HG02642 (cell line): ENCODE data around the gene PPFIA4.

Experiments
- ATAC-seq: cut with Tn5 transposase; IDR thresholded peaks from one replicate; pipeline ENCODE4 v1.9.1; 2021; ENCODE audit warnings: mild to moderate bottlenecking; ENCODE audit not compliant: unreplicated experiment, poor library complexity

Gene PPFIA4

DNA sequence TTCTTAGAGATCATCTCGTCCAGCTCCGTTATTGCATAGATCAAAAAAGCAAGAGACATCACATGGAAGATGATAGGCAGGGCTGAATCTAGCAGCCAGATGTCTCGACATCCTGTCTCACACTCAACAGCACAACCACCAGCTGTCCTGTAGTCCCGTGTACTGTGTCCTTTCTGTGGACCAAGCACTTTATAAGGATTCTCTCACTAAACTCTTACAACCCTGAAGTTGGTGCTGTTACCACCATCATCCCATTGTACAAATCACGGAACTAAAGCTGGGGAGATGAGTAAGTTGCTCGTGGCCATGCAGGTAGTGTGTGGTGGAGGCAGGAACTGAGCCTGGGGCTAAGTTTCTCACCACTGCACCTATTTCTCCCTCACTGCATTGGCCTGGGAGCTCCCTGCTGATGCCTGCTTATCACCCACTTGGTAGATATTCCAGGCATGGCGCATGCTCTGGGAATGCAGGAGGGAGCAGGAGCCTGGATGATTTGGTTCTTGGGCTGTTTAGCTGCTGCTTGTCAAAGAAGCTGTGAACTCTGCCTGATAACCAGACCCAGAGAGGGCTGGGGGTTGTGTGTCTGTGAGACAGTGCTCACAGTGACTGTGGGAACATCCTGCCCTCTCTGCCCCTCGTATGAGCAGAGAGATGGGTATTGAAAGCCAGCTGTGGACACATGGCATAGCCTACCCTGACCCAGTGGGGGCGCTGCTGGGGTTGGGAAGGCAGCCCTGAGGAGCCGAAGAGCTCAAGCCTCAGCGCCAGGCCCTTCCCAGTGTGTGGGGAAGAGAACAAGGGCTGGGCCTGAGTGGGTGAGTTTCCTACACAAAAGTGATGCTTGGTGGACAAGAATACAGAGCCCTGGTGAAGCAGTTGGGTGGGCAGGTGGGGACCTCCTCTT, 13.6 kb downstream of the PPFIA4 start:
- ATAC-seq: no peak

- ATAC-seq: no peak
These were observed 14.4 kb downstream of the PPFIA4 start for GRCh38 chr1:203040513-203041275.

- no peak for ATAC-seq
These were observed 15.2 kb downstream of the PPFIA4 start for GRCh38 chr1:203041351-203041932.

- ATAC-seq: no peak
These were observed 17.7 kb downstream of the PPFIA4 start for GRCh38 chr1:203043830-203044545.

DNA sequence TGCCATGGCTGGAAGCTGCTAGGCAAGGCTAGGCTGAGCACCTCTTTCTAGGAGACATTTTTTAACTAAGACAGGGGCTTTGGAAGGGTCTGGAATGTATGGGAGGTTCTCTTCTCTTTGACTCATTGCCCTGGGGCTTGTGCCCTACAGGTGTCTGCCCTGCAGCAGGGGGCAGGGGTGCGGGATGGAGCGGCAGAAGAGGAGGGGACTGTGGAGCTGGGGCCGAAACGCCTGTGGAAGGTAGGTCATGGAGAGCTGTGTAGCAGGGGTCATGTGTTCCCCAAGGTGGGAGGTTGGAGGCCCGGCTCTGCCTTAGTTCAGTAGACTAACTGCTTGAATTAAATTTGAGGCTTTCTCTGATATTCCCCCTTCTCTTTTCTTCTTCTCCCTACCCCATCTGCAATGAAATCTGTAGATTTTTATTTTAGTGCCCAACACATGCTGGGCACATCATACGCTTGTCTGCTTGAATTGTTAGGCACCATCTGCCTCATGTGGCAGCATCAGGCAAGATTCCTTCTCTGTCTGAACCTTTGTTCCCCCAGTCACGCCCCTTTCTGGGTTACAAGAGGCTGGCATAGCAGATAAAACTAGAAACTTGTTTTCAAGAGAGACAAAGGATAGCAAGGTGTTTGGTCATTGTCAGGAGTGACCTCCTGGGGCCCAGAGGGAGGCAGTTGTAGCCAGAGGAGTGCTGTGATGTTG, 18.4 kb downstream of the PPFIA4 start:
- ATAC-seq: no peak

GRCh38 chr1:203045336-203045735, 19.0 kb downstream of the PPFIA4 start:
- ATAC-seq: no peak

- ATAC-seq: no peak
These were observed 19.7 kb downstream of the PPFIA4 start for GRCh38 chr1:203045821-203046594.

DNA sequence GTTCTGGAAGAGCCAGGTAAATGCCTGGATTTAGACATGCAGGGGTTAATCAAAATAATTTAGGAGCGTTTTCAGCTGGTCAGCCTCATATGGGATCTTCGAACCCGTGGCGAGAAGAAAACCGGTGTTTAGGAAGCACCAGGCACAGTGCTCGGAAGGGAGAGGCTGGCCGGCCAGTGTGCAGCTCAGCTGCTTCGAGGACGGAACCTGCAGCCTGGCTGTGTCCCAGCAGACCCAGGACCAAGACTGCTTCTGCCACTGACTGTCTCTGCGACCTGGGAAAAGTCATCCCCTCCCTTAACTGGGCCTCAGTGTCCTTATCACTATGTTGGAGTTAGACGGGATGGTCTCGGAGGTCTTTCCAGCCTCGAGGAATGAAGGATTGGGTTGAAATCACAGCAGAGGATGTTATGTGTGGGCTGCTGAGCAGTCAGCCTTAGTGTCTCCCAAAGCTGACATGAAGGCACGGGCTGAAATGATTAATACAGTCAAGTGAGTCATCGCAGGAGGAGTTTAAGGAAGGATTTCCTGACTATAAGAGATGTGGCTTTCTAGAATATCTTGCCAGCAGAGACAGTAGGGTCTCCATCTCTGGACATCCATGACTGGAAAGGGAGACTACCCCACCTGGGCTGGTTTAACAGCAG, 20.8 kb downstream of the PPFIA4 start:
- ATAC-seq: no peak

DNA sequence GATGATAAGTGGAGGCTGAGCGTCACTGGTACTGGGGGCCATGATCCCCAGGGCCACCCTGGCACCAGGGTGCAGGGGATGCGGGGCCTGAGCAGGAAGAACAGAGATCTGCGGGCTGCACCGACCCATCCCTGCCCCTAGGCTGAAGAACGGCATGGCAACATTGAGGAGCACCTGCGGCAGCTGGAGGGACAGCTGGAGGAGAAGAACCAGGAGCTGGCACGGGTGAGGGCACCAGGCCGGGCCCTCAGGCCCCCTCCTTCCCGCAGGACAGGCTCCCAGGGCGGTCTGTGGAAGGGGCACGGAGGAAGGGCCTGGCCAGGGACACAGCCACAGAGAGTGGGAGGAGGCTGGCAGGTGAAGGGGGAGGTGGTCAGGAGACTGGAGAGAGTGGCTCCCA, 21.8 kb downstream of the PPFIA4 start:
- no peak for ATAC-seq

DNA sequence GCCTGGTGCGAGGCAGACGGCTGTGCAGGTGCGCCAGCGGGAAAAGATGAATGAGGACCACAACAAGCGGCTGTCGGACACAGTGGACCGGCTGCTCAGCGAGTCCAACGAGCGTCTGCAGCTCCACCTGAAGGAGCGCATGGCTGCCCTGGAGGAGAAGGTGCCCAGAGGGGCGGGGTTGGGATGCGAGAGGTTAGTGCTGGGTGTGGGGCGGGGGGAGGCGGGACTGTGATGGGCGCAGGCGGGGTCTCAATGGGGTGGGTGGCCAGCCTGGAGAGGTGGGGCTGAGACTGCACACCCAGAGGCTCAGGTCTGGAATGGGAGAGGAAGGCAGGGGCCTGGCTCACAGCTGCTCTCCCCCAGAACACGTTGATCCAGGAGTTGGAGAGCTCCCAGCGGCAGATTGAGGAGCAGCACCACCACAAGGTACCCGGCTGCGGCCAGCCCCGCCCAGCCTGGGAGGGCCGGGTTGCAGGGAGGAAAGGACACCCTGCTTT, 22.3 kb downstream of the PPFIA4 start:
- no peak for ATAC-seq

GRCh38 chr1:203049077-203049476, 22.8 kb downstream of the PPFIA4 start:
- ATAC-seq: no peak

GRCh38 chr1:203049576-203050180, 23.4 kb downstream of the PPFIA4 start:
- ATAC-seq: no peak

- ATAC-seq: no peak
These were observed 24.5 kb downstream of the PPFIA4 start for GRCh38 chr1:203050826-203051225.

DNA sequence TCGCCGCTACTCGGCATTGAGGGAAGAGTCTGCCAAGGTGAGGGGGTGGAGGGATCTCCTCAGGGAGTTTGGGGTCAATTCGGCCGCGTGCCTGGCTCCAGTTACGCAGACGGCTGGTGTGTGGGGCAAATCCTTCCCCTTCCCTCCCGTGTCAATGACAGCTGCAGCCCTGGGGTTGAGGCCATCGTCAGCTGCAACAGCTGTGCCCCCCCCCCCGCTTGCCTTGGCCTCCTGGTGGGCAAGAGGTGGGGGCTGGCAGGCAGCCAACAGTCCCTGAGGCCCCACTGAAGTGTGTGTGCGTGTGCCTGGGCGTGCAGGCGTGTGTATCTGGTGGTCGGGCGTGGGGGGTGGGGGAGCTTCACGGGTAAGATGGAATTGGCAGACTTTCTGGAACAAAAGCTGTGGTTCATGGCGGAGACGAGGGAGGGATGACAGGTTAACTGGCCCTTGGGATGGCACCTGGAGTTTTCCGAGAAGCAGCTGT, 25.6 kb downstream of the PPFIA4 start:
- ATAC-seq: no peak

GRCh38 chr1:203052601-203053000, 26.3 kb downstream of the PPFIA4 start:
- no peak for ATAC-seq

DNA sequence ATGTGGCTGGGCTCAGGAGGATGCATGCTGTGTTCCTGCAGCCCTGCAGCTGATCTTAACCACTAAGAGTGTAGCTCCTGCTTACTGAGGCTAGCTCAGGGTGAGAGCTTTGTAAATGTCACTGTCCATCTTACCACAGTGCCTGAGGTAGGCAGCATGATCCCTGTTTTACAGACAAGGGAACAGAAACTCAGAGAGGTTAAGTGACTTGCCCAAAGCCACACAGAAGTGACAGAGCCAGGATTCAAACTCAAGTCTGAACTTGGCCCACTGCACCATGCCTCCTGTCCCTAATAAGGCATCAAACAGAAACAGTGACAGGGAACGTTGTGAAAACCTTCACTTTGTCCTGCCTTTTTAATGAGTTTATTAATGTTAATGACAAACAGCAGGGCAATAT, 27.9 kb downstream of the PPFIA4 start:
- ATAC-seq: no peak

- ATAC-seq: no peak
These were observed 28.4 kb downstream of the PPFIA4 start for GRCh38 chr1:203054642-203055041.
